H1 (cell line): ENCODE data around the gene GNAQ. TPM values are rescaled to one million over a fixed set of nuclear protein-coding genes. Genes with fewer than 3 reads are reported as not detected.

Experiments used
- CTCF ChIA-PET: fragments of 300-600 bp; sonication (Branson Sonifier 250); formaldehyde crosslinking; loops from one replicate; lab custom pipeline; 2021; ENCODE audit not compliant: partially characterized antibody; lab: Charles Lee
- POLR2A ChIA-PET: fragments of 300-600 bp; sonication (Branson Sonifier 250); formaldehyde crosslinking; loops from one replicate; lab custom pipeline; 2021; ENCODE audit warnings: inconsistent platforms; ENCODE audit not compliant: partially characterized antibody; lab: Charles Lee
- DNase-seq, 2 experiments: peaks; one replicate each; pipeline versions ENCODE4 v3.0.0 to v3.0.0-alpha.2; 2010 to 2022; ENCODE audit warnings: low spot score in 2 of 2, low read depth in 1 of 2, mixed read lengths in 1 of 2
- FAIRE-seq: peaks from 2 replicates; lab custom pipeline; 2011; peaks lifted over from hg19 to GRCh38; lab: Jason Lieb, UNC
- H2AFZ ChIP-seq: 2 replicates; pipeline ENCODE4 v1.8.1; 2012; ENCODE audit warnings: low read length, inconsistent platforms
- H2AK5ac ChIP-seq: 2 replicates; pipeline ENCODE4 v1.6.1; 2013; ENCODE audit warnings: low read depth, low read length
- H2BK120ac ChIP-seq: replicated peaks from 2 replicates; pipeline ENCODE3; 2013; ENCODE audit warnings: low read depth, low read length, inconsistent platforms
- H2BK12ac ChIP-seq: 2 replicates; pipeline ENCODE4 v1.6.1; 2013; ENCODE audit warnings: low read depth, low read length
- H2BK15ac ChIP-seq: 2 replicates; pipeline ENCODE4 v1.6.1; 2013; ENCODE audit warnings: low read length
- H2BK20ac ChIP-seq: 2 replicates; pipeline ENCODE4 v1.6.1; 2013; ENCODE audit warnings: low read length
- H2BK5ac ChIP-seq: 2 replicates; pipeline ENCODE4 v1.6.1; 2013; ENCODE audit warnings: low read depth, low read length
- H3K14ac ChIP-seq: 2 replicates; pipeline ENCODE4 v1.6.1; 2013; ENCODE audit warnings: inconsistent platforms; ENCODE audit not compliant: insufficient read length
- H3K18ac ChIP-seq: 2 replicates; pipeline ENCODE4 v1.6.1; 2013; ENCODE audit warnings: low read length; ENCODE audit errors: extremely low read depth
- H3K23ac ChIP-seq: 2 replicates; pipeline ENCODE4 v1.6.1; 2013; ENCODE audit warnings: inconsistent platforms; ENCODE audit not compliant: insufficient read length
- H3K23me2 ChIP-seq: 2 replicates; pipeline ENCODE4 v1.6.1; 2013; ENCODE audit warnings: low read depth, low read length
- H3K27ac ChIP-seq: 2 replicates; pipeline ENCODE4 v1.6.1; 2011; ENCODE audit warnings: low read depth, low read length, inconsistent platforms
- H3K27me3 ChIP-seq, 4 experiments: replicated peaks in 1 of 4; 1 replicate in 1 of 4; 2 replicates in 3 of 4; pipeline versions ENCODE4 v1.6.1 to v1.8.1; 2011 to 2013; ENCODE audit warnings: low read length in 3 of 4, mild to moderate bottlenecking in 3 of 4, inconsistent platforms in 2 of 4, mixed read lengths in 2 of 4, moderate library complexity in 1 of 4; ENCODE audit not compliant: control insufficient read depth in 3 of 4, insufficient read depth in 3 of 4; ENCODE audit errors: extremely low read depth in 1 of 4
- H3K36me3 ChIP-seq, 4 experiments: 2 replicates each; pipeline versions ENCODE4 v1.6.1 to v1.8.1; 2011 to 2013; ENCODE audit warnings: mild to moderate bottlenecking in 4 of 4, low read length in 3 of 4, moderate library complexity in 2 of 4, control low read depth in 1 of 4, inconsistent platforms in 1 of 4; ENCODE audit not compliant: insufficient read depth in 4 of 4, control insufficient read depth in 2 of 4
- H3K4ac ChIP-seq: replicated peaks from 2 replicates; pipeline ENCODE3; 2013; ENCODE audit warnings: low read length, low read depth, mixed read lengths, inconsistent platforms; ENCODE audit not compliant: insufficient read length
- H3K4me1 ChIP-seq, 4 experiments: replicated peaks in 1 of 4; 1 replicate in 1 of 4; 2 replicates in 3 of 4; pipeline versions ENCODE4 v1.6.1 to v1.8.1; 2011 to 2013; ENCODE audit warnings: low read length in 3 of 4, inconsistent platforms in 2 of 4, mixed read lengths in 1 of 4; ENCODE audit not compliant: insufficient read depth in 4 of 4, control insufficient read depth in 3 of 4
- H3K4me2 ChIP-seq, 2 experiments: 2 replicates each; pipeline versions ENCODE4 v1.6.1 to v1.8.1; 2011 to 2013; ENCODE audit warnings: low read depth in 2 of 2, low read length in 2 of 2, control low read depth in 1 of 2, inconsistent platforms in 1 of 2, mild to moderate bottlenecking in 1 of 2; ENCODE audit not compliant: insufficient read depth in 1 of 2
- H3K4me3 ChIP-seq, 4 experiments: fragments of 200-600, 300-600 bp in 1 of 4; sonication (generic), shearing (Covaris generic), sonication (Bioruptor Twin) in 1 of 4; 2 replicates each; pipeline versions ENCODE4 v1.5.1 to v1.8.1; 2011 to 2016; ENCODE audit warnings: low read length in 4 of 4, low read depth in 3 of 4, control low read depth in 2 of 4, inconsistent platforms in 2 of 4, mild to moderate bottlenecking in 2 of 4, mixed read lengths in 1 of 4, moderate library complexity in 1 of 4; ENCODE audit not compliant: insufficient read depth in 2 of 4; ENCODE audit errors: extremely low read depth in 1 of 4
- H3K56ac ChIP-seq: replicated peaks from 2 replicates; pipeline ENCODE3; 2013; ENCODE audit warnings: low read depth, mild to moderate bottlenecking, mixed read lengths, low read length, inconsistent platforms; ENCODE audit not compliant: insufficient read length
- H3K79me1 ChIP-seq: 2 replicates; pipeline ENCODE4 v1.6.1; 2013; ENCODE audit warnings: low read depth, low read length, control low read depth
- H3K79me2 ChIP-seq, 2 experiments: 2 replicates each; pipeline versions ENCODE4 v1.6.1 to v1.8.1; 2012 to 2013; ENCODE audit warnings: low read length in 2 of 2, mild to moderate bottlenecking in 2 of 2, inconsistent platforms in 1 of 2; ENCODE audit not compliant: insufficient read depth in 2 of 2, control insufficient read depth in 1 of 2
- H3K9ac ChIP-seq, 4 experiments: replicated peaks in 1 of 4; 1 replicate in 1 of 4; 2 replicates in 3 of 4; pipeline versions ENCODE4 v1.6.1 to v1.8.1; 2011 to 2013; ENCODE audit warnings: low read depth in 3 of 4, low read length in 3 of 4, control low read depth in 2 of 4, mild to moderate bottlenecking in 2 of 4, moderate library complexity in 2 of 4, inconsistent platforms in 1 of 4; ENCODE audit errors: extremely low read depth in 1 of 4
- H3K9me3 ChIP-seq, 2 experiments: 2 replicates each; pipeline versions ENCODE4 v1.6.1 to v1.8.1; 2012 to 2013; ENCODE audit warnings: mild to moderate bottlenecking in 2 of 2, moderate library complexity in 2 of 2, control low read depth in 1 of 2, inconsistent platforms in 1 of 2, low read depth in 1 of 2, low read length in 1 of 2, mixed read lengths in 1 of 2; ENCODE audit not compliant: insufficient read depth in 2 of 2
- H4K20me1 ChIP-seq, 2 experiments: replicated peaks in 1 of 2; 2 replicates each; pipeline versions ENCODE3 to v1.8.1; 2011 to 2013; ENCODE audit warnings: inconsistent platforms in 2 of 2, low read length in 2 of 2, mild to moderate bottlenecking in 1 of 2; ENCODE audit not compliant: insufficient read depth in 2 of 2, control insufficient read depth in 1 of 2
- H4K5ac ChIP-seq: 2 replicates; pipeline ENCODE4 v1.6.1; 2013; ENCODE audit warnings: low read length, low read depth, mixed read lengths, inconsistent platforms; ENCODE audit not compliant: insufficient read length
- H4K8ac ChIP-seq: 2 replicates; pipeline ENCODE4 v1.8.0; 2013; ENCODE audit warnings: mild to moderate bottlenecking, moderate library complexity, low read length, inconsistent platforms; ENCODE audit not compliant: insufficient read depth; ENCODE audit errors: extremely low read depth
- H4K91ac ChIP-seq: replicated peaks from 2 replicates; pipeline ENCODE3; 2013; ENCODE audit warnings: low read length, mixed read lengths, inconsistent platforms; ENCODE audit not compliant: insufficient read length
- CBX5 ChIP-seq: fragments of 300-800, 300-1000 bp; sonication (generic); IDR thresholded peaks from 2 replicates; pipeline ENCODE4 v1.7.1; 2016; ENCODE audit warnings: antibody characterized with exemption, low read length, low read depth
- CREB1 ChIP-seq: IDR thresholded peaks from 2 replicates; pipeline ENCODE4 v1.6.1; 2012; ENCODE audit warnings: inconsistent platforms
- GTF2F1 ChIP-seq: IDR thresholded peaks from 2 replicates; pipeline ENCODE4 v1.6.1; 2012; ENCODE audit warnings: low read depth, low read length, improper control_type of control experiment, borderline replicate concordance
- JUND ChIP-seq: IDR thresholded peaks from 2 replicates; pipeline ENCODE4 v1.6.1; 2011; ENCODE audit warnings: mild to moderate bottlenecking, improper control_type of control experiment, low read length
- KDM1A ChIP-seq: fragments of 200-600, 300-600 bp; sonication (generic); IDR thresholded peaks from 2 replicates; pipeline ENCODE4 v1.7.1; 2016; ENCODE audit warnings: mild to moderate bottlenecking, low read length, borderline replicate concordance
- NRF1 ChIP-seq: IDR thresholded peaks from 2 replicates; pipeline ENCODE4 v1.6.1; 2011; ENCODE audit warnings: mild to moderate bottlenecking, low read depth, low read length, improper control_type of control experiment
- POU5F1 ChIP-seq: IDR thresholded peaks from 2 replicates; pipeline ENCODE4 v1.6.1; 2011; ENCODE audit warnings: low read depth, mild to moderate bottlenecking, low read length, moderate library complexity
- SRF ChIP-seq: IDR thresholded peaks from 2 replicates; pipeline ENCODE4 v1.6.1; 2011; ENCODE audit warnings: mild to moderate bottlenecking, low read depth, low read length, moderate library complexity
- TAF1 ChIP-seq: IDR thresholded peaks from 2 replicates; pipeline ENCODE4 v1.6.1; 2011; ENCODE audit warnings: mild to moderate bottlenecking, low read depth, low read length
- TBP ChIP-seq: IDR thresholded peaks from 2 replicates; pipeline ENCODE4 v1.6.1; 2011; ENCODE audit warnings: low read depth, low read length, improper control_type of control experiment
- YY1 ChIP-seq: IDR thresholded peaks from 2 replicates; pipeline ENCODE4 v1.6.1; 2011; ENCODE audit warnings: low read depth, mild to moderate bottlenecking, low read length
- polyA plus RNA-seq, 7 experiments: library from polyadenylated mRNA; depleted of rRNA in 3 of 7; stranded (reverse) in 5 of 7; unstranded in 2 of 7; fragments of >200 nt in 5 of 7; fragments of 200-250 nt in 2 of 7; gene quantifications; 1 replicate in 5 of 7; 2 replicates in 1 of 7; 4 replicates in 1 of 7; pipeline versions ENCODE4 v1.2.1 to v1.2.3, GENCODE V29; 2011 to 2013; ENCODE audit warnings: missing spikeins in 2 of 7, mixed read lengths in 2 of 7
- total RNA-seq: library from RNA; stranded (reverse); fragmentation: NEBNext Ultra II Directional; extraction: Animal tissue kit (Norgen Biotek cat#: 25700); gene quantifications from 2 replicates; pipeline ENCODE4 v1.2.1, GENCODE V29; 2021
- TF ChIP-seq, protein P1 (sequence below): IDR thresholded peaks from 2 replicates; pipeline ENCODE4 v1.6.1; 2011; ENCODE audit warnings: low read length, improper control_type of control experiment

GNAQ gene
- total and polyA plus RNA-seq, 2 of the 8 experiments (the other 6 are each of a cell fraction or from before 2014, with no cell fraction given): 22.8 to 63.8 TPM

DNA sequence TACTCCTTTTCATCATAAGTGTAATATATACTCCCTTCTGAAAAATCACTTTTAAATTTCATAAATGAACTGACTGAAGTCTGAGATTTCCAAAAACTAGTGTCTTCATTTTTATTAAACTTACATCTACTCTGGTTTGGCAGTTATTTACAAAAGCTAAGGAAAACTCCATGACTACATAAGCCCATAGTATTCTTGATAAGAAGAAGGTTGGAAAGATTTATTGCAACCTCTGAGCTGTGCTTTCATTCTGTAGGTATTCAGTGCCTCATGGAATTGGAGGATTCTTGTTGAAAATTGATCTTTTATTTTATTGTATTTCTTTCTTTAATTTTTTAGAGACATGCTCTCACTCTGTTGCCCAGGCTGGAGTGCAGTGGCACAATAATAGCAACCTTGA, 41.7 kb downstream of the GNAQ start:
- no peak overlapping the region for H3K4ac ChIP-seq
- TF ChIP-seq YY1 (no peak), SRF (no peak), KDM1A (no peak), TAF1 (no peak), POU5F1 (no peak), GTF2F1 (no peak), CREB1 (no peak), NRF1 (no peak), TBP (no peak), JUND (no peak), CBX5 (no peak)
- TF ChIP-seq, protein P1, sequence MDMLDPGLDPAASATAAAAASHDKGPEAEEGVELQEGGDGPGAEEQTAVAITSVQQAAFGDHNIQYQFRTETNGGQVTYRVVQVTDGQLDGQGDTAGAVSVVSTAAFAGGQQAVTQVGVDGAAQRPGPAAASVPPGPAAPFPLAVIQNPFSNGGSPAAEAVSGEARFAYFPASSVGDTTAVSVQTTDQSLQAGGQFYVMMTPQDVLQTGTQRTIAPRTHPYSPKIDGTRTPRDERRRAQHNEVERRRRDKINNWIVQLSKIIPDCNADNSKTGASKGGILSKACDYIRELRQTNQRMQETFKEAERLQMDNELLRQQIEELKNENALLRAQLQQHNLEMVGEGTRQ: no peak
- TF ChIP-seq, all 59 proteins: peak for 0
- H3K9ac ChIP-seq: no peak overlapping the region
- no peak overlapping the region for H3K23ac ChIP-seq
- POLR2A ChIA-PET: interaction anchor here (1.4 kb wide), 1 partner anchor 9 kb away, joined by 4 read pairs; no protein-coding TSS in a partner anchor
- no peak overlapping the region for H2BK12ac ChIP-seq
- DNase-seq (no peak), FAIRE-seq (no peak)
- H2BK15ac ChIP-seq: no peak overlapping the region
- H4K20me1 ChIP-seq: peaks cover 0 to 3% of the 10 kb centered on the region in 2 experiments
- no peaks in the 10 kb centered on the region for H3K27me3 ChIP-seq
- H3K23me2 ChIP-seq: no peaks in the 10 kb centered on the region
- H3K18ac ChIP-seq: no peak overlapping the region
- no peak overlapping the region for H2BK20ac ChIP-seq
- no peak overlapping the region for H3K4me2 ChIP-seq
- H3K4me1 ChIP-seq: 0 out of 7 replicates have a peak, but pooled peaks cover 0 to 3% (median 0%) of the 10 kb centered on the region in 4 experiments
- no peak overlapping the region for H4K8ac ChIP-seq
- H3K14ac ChIP-seq: no peak overlapping the region
- no peak overlapping the region for H3K56ac ChIP-seq
- no peak overlapping the region for H2AK5ac ChIP-seq
- no peak overlapping the region for H2AFZ ChIP-seq
- no peak overlapping the region for H4K5ac ChIP-seq
- peaks cover 4% of the 10 kb centered on the region; the same call in 1 of the 2 replicates for H3K79me1 ChIP-seq
- H2BK120ac ChIP-seq: no peak overlapping the region
- no peak overlapping the region for H3K27ac ChIP-seq
- no peak overlapping the region for H3K4me3 ChIP-seq
- no peak overlapping the region for H2BK5ac ChIP-seq
- no peaks in the 10 kb centered on the region; a peak in 1 of 8 replicates for H3K36me3 ChIP-seq
- CTCF ChIA-PET: interaction anchor here (1.2 to 1.8 kb wide), 4 partner anchors 10 to 45 kb away, joined by 3 to 6 read pairs (median 5); no protein-coding TSS in a partner anchor
- peaks cover 0 to 49% of the 10 kb centered on the region in 2 experiments; a peak in 2 of 4 replicates for H3K79me2 ChIP-seq
- H4K91ac ChIP-seq: no peak overlapping the region
- H3K9me3 ChIP-seq: no peaks in the 10 kb centered on the region
